Effector CD8-positive, alpha-beta T cell (primary cell): ENCODE data around the gene TAF8.
A peak's percentile ranks its signal among the peaks of the same experiment; 100 is the strongest.
"Not testable (repeated sequence)": the region's sequence is repeated elsewhere in the genome, so short reads cannot be mapped to it uniquely, and the experiment has no call there.

Experiments
- DNase-seq: peaks from one replicate; lab custom pipeline; 2025; lab: John Stamatoyannopoulos, UW
- total RNA-seq, 4 experiments: gene quantifications; one replicate each; lab custom pipeline; 2026; lab: John Stamatoyannopoulos, UW

Gene TAF8, protein sequence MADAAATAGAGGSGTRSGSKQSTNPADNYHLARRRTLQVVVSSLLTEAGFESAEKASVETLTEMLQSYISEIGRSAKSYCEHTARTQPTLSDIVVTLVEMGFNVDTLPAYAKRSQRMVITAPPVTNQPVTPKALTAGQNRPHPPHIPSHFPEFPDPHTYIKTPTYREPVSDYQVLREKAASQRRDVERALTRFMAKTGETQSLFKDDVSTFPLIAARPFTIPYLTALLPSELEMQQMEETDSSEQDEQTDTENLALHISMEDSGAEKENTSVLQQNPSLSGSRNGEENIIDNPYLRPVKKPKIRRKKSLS
- 55.5 to 108 (median 91.4) reads per million in 4 experiments for total RNA-seq

DNA sequence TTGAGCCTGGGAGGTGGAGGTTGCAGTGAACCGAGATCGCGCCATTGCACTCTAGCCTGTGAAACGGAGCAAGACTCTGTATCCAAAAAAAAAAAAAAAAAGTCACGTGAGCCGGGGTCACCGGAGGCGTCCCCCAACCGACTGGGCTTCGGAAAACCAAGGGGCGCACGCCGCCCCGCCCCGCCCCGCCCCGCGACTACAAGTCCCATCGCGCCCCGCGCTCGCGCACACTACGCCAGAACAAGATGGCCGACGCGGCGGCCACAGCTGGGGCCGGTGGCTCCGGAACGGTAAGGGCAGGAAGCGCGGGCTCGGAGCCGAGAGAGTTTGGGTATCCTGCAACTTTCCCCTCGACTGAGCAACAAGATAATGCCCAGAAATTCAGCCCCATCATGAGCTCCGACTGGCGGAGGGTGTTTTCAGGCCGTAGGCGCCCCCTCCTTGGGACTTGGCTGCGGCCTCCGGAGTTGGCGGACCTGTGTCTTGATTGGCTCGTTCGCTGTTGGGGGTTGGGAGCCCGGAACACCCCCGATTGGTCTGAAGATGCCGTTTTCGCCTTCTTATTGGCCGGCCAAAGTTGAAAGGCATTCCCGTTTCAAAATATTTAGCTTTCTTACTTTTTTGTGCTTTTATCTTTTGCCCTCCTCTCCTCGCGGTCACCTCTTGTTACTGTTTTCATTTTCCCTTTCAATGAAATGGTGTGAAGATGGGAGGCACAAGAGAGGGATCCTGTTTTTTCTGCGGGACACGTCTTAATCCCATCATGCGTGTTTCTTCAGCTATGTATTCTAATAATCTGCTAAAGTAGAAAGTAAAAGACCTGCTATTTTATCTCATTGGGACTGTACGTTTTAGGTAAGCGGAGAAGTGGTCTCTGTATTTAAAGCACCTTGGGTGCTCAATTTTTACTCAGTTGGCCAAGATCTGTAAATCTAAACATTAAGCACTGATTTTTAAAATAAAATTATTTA, at the start of gene TAF8:
Gene TAF8 (plus strand): TSS at position 228 of the 971 bp plus-strand sequence. CDS start 18 bp downstream, at position 246.
- peak; percentile 83 for DNase-seq

DNA sequence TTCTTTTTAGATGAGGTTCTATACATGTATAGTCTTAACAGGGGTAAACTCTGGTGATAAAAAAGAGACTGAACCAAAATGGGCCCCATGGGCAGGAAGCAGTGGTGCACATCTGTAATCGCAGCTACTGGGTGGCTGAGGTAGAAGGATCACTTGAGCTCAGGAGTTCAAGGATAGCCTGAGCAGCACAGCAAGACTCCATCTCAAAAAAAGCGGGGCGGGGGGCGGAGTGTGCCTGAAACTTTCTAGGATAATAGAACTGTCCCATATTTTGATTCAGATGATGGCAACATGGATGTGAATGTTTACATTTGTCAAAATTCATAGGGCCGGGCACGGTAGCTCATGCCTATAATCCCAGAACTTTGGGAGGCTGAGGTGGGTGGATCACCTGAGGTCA, 48.8 kb upstream of the TAF8 start:
- no peak for DNase-seq

DNA sequence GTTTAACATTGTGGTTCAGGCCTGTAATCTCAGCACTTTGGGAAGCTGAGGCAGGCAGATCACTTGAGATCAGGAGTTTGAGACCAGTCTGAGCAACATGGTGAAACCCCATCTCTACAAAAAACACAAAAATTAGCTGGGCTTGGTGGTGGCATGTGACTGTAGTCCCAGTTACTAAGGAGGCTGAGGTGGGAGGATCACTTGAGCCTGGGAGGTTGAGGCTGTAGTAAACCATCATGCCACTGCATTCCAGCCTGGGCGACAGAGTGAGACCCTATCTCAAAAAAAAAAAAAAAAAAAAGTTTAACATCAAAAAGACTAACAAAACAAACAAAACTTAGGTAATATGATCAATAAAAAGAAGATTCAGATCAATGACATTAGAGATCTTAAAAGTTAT, 46.7 kb upstream of the TAF8 start:
- not testable (repeated sequence) for DNase-seq

DNA sequence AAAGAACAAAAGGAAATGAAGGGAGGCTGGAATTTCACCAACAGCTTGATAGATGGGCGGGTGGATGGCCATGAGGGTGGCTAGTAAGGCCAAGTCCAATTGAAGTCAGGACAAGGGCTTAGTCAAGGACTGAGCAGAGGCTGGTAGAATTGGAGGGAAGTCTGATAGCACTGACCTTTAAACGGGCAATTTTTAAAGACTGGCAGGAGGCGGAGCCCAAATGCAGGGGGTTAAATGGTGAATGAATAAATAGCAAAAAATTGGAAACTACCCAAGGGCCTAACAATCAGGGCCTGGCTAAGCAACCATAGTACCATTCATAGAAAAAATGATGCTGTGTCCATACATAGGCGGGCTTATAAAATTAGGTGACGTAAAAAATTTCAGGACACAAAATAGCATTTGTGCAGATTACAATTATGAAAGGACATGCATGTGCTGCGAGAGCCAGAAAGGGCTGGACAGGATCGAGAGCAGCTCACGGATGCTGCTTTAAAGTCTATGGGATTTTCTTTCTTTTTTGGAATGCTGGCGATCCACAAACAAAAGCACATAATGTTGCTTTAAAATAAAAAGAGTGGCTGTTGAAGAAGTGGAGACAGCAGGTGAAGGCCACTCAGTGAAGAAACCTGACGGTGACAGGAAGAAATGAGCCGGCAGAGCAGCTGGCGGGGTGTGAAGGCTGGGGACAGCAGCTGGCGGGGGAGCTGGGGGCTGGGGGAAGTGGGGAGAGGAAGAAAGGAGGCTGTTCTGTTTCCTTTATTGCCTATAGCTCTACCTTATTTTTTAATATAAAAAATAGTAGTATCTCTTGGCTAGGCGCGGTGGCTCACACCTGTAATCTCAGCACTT, 42.8 kb upstream of the TAF8 start:
- DNase-seq: no peak

DNA sequence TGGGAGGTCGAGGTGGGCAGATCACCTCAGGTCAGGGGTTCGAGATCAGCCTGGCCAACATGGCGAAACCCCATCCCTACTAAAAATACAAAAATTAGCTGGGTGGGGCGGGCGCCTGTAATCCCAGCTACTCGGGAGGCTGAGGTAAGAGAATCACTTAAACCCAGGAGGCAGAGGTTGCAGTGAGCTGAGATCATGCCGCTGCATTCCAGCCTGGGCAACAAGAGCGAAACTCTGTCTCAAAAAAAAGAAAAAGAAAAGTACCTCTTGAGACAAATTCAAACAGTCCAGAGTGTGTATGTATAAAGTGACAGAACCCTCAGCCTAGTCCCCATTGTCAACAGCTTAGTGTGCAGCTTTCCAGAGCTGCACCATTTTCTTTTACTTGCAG, 42.2 kb upstream of the TAF8 start:
- DNase-seq: not testable (repeated sequence)

DNA sequence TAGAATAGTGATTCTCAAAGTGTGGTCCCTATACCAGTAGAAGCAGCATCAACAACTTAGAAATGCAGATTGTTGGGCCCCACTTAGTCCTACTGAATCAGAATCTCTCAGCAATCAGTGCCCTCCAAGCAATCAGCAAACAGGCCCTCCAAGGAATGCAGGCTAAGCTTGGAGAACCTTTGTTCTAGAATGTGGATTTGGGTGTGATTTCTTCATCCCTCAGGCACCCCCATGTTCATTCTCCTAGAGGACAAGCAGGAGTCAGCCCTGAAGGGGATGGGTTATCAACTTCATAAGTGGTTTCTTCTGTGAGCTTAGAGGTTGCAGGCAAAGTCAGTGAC, 40.5 kb upstream of the TAF8 start:
- DNase-seq: no peak

DNA sequence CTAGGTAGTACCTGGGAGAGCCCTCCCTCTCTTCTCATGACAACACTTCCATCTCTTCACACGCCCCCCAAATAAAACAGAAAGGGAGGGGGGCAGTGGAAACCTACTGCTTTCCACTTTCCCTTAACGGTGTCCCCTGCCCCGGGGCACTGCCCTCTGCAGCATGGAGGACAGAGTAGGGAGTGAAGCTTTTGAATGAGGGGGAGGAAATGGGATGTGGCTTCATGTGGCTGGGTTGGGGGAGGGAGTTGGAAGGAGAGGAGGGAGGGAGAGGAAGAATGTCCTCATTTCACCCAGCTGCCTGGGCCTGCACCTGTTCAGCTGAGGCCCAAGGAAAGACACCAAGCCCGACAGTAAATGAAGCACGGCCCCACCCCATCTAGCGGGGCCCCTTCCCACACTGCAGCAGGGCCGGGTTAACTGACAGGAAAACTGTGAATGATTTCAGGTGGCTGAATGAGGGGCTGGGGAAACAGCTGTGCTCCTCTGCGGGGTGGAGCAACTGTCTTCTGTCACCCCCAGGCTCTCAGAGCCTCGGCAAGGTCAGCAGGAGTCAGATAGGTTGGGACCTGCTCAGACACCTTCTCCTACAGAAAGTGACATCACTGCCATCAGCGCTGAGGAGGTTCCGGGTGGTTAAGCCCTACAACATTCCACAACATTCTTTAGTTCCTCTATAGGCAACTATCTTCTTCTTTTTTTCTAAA, 40.0 kb upstream of the TAF8 start:
- no peak for DNase-seq

DNA sequence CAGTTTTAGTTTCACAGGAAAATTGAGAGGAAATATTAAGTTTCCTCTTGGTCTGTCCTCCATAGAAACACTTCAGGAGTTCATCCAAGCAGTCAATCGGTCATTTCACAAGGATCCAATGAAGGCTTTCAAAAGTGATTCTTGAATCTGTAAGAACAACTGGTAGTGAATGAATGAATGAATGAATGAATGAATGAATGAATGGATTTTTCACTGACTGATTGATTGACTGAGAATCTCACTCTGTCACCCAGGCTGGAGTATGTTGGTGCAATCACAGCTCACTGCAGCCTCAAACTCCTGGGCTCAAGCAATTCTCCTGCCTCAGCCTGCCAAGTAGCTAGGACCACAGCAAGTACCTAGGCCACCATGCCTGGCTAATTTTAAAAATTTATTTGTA, 39.4 kb upstream of the TAF8 start:
- DNase-seq: no peak

DNA sequence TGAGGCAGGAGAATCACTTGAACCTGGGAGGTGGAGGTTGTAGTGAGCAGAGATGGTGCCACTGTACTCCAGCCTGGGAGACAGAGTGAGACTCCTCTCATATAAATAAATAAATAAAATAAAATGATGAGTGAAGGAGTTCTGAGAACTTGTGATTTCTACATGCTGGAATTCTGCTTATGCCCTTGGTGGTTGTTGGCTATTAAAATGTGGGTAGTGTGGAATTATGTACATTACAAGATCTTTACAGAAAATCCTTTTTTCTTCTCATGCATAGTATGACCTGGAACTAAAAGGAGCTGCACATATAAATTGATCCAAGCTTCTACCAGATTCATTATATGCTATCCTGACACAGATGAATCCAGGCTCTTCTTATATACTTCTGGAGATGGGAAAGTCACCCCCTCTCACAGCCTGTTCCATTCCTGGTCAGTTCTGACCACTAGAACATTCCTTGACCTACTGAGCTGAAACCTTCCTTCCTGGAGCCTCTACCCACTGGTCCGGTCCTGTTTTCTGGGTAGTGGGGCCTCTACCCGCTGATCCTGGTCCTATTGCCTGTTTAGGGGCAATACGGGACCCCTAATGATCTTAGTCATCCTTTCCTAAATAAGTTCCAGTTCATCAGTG, 37.7 kb upstream of the TAF8 start:
- DNase-seq: no peak

DNA sequence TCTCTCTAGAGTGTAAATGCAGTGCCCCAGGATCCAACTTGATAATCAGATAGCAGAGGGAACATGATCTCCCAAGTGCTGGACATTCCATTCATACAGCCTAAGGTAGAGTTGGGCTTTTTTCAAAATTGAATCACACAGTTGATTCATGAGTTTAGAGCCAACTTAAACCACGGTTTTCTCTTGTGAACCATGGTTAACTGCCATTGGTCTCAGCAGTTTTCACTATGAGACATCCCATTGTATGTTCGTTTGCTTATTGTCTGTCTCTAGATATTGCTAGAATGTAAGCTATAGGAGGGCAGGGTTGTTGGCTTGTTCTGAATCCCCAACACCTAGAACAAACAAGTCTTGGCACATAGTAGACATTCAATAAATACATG, 37.2 kb upstream of the TAF8 start:
- DNase-seq: no peak

DNA sequence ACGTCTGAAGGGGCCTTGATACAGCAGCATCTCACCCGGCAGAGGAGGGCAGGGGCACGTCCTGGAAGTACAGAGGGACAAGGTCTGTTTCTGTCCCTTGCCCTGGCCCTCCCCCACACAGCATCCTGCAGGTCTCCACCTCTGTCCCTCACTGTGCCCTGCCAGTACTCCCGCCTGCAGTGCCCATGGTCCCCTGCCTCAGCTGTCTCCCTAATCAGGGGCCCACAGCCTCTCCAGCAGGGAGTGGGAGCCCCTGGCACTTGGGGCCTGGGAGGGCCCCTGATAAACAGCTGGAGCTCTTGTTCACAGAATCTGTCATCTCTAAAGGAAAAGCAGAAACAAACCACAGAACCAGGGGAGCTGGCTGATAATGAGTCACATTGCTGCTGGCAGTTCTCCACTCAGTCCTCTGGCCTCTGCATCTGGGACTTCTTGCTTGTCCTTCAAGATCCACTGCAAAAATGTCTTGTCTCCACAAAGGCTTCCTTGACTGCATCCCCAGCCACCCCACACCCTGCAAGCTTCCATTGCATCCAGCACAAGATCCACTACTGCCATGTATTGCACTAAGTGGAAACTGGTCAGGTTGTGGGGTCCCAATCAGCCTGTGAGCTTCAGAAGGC, 33.2 kb upstream of the TAF8 start:
- no peak for DNase-seq

DNA sequence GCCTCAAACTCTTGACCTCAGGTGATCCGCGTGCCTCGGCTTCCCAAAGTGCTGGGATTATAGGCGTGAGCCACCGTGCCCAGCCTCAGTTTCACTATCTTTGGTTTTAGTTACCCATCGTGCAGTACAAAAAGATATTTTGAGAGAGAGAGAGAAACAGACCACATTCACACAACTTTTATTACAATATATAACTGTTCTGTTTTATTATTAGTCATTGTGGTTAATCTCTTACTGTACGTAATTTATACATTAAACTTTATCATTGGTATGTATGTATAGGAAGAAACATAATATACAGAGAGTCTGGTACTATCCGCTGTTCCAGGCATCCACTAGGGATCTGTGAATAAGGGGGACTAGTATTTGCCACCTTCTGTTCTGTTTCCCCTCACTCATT, 29.4 kb upstream of the TAF8 start:
- DNase-seq: no peak

DNA sequence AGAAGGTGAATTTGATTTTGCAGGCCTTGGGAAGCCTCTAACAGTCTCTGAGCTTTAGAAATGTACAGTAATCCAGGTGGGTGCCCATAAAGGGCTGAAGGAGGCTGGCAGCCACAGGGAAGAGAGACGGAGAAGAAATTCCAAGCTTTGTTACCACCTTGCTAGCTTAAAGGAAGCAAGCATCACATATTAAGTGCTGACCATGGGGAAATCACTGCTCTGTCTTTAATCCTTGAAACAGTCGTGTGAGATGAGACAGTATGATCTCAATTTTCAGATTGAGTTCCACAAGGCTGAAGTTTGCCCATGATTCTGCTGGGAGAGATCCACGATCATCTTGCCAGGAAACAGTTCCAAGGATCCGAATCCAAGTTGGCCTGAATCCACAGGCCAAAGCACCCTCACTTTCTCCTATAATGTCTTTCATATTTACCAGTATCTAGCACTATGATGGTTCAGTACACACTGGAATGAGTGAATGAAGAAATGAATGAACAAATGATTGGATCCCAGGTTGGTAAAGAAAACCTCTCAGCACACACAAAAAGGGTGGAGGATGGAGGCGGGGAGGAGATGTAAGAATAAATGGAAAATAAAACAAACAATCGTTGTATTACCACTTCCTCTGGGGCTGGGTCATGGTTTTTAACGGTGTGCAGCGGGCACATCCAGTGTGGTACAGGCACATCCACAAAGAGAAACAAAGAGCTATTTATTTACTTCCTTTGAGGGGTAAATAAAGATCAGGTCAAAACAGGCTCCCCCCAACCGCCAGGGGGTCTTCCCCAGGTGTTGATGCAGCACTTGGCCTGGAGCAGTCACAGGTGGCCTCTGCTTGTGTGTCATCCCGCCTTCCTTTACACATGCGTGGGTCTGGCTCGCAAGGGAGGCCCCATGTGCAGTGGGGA, 28.2 kb upstream of the TAF8 start:
- peak; percentile 50 for DNase-seq

DNA sequence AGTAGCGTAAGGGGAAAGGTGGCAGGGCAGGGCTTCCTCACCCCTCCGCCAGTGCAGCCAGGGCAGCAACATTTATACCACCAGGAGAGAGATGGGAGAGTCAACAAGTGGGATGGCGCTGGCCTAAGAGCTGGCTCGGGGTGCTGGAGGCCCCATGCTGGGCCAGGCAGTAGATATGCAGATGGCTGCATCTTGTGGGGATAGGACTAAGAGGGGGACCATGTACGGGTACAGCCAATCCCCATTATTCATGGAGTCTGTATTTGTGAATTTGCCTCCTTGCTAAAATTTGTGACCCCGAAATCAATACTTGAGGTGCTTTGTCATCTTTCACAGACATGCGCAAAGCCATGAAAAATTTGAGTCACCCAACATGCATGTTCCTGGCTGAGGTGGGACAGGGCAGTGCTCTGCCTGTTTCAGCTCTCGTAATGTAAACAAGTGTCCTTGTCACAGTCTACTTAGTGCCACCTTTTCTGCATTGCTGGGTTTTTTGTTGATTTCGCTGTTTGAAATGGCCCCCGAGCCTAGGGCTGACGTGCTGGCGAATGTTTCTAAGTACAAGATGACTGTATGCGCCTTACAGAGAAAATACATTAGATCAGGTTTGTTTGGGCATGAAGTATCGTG, 27.5 kb upstream of the TAF8 start:
- no peak for DNase-seq

DNA sequence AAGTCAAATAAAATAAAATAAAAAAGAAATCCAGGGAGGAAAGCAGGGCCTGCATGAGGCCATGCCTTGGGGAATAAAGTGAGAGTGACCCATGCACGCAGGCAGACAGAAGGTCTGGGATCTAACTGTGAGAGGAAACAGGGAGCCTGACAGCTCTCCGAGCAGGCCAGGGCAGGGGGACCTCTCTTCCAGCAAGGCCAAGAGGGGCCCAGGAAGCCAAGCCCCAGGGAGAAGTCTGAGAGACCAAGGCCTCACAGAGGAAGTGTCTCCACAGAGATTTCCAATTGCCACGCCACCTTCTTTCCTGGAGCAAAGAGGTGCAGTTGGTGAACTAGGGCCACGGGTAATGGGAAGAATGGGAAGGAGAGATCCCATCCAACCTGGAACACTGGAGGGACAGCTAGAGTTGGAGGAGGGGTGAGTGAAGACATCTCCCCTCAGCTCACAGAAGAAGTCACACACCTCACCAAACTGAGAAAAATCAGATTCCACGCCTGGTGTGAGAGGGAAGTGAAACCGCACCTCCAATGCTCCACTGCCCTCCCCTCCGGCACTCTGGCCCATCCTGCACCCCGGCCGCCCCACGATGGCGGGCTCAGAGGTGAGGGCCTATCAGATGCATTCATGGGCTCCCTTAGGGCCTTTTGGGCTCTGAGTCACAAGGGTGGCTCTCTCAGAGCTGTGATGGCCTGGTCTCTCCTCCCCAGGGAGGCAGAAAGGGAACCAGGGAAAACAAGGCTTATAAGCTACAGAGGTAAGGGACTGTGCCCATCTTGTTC, 25.1 kb upstream of the TAF8 start:
- DNase-seq: no peak

DNA sequence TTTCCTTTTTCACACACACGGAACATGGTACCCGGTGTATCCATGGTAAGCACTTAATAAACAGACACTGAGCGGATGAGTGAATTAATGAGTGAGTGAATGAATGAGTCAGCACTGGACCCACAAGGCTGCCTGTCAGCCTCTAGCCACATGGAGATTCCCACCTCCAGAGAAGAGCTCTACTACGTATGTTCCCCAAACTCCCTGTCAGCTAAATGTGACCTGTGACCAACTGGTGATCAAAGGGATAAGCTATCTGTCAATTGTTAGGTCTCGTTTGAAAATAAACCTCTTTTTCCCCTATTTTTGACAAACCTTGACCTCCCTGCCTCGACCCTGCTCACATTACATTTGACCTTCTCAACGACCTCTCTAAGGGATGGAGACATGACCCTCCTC, 24.5 kb upstream of the TAF8 start:
- no peak for DNase-seq

DNA sequence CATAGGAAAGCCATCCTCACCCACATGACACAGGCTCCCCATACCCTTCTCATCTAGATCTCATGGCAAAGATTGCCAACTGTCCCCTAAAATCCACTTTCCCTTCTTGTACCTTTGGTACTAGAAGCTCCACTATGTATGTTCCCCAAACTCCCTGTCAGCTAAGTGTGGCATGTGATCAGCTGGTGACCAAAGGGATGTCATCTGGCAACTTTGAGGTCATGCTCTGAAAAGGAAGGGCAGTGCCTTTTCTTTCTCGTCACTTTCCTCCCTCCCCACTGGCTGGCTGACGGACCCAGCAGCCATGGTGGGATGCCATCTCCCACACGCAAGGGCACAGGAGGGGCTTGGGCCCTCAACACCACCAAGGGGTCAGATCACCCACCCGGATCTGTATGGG, 23.8 kb upstream of the TAF8 start:
- DNase-seq: no peak
